Measurements from ENCODE around the gene CLTRN. TPM values are rescaled to one million over a fixed set of nuclear protein-coding genes. Genes with fewer than 3 reads are reported as not detected.
"Not testable (repeated sequence)": the region's sequence is repeated elsewhere in the genome, so short reads cannot be mapped to it uniquely, and the experiment has no call there.

Gene CLTRN
- total and polyA plus RNA-seq, 9 donors, result 0.13 to 0.53 (median 0.38) TPM

- H3K27me3 ChIP-seq (ENCODE audit: control insufficient read depth, insufficient read depth, low read length), result peaks cover 44% of the 10 kb centered on the region
- not testable (repeated sequence) for H3K4me3 ChIP-seq (ENCODE audit: low read length); H3K9me3 ChIP-seq (replicated peaks; ENCODE audit: control insufficient read depth, low read depth, low read length); DNase-seq; H3K4me1 ChIP-seq (ENCODE audit: control insufficient read depth, insufficient read depth, low read length); H3K27ac ChIP-seq (ENCODE audit: low read length); H3K36me3 ChIP-seq (ENCODE audit: control insufficient read depth, insufficient read depth, low read length)
- WGBS (ENCODE audit: insufficient coverage), result 80% methylated on average over 1 of the region's 6 CpGs
These were observed 9.8 kb downstream of the CLTRN start for GRCh38 chrX:15654804-15655203.

GRCh38 chrX:15653961-15654360, 10.6 kb downstream of the CLTRN start:
- no peaks in the 10 kb centered on the region for H3K9me3 ChIP-seq (replicated peaks; ENCODE audit: control insufficient read depth, low read depth, low read length)
- 71% methylated on average over 2 of the region's 5 CpGs for WGBS (ENCODE audit: insufficient coverage)
- no peak overlapping the region for H3K4me3 ChIP-seq (ENCODE audit: low read length)
- peaks cover 44% of the 10 kb centered on the region for H3K27me3 ChIP-seq (ENCODE audit: control insufficient read depth, insufficient read depth, low read length)
- H3K4me1 ChIP-seq (ENCODE audit: control insufficient read depth, insufficient read depth, low read length), result no peaks in the 10 kb centered on the region
- H3K27ac ChIP-seq (ENCODE audit: low read length), result no peak overlapping the region
- no peaks in the 10 kb centered on the region for H3K36me3 ChIP-seq (ENCODE audit: control insufficient read depth, insufficient read depth, low read length)
- DNase-seq, result no peak

GRCh38 chrX:15647510-15647909, 17.1 kb downstream of the CLTRN start:
- not testable (repeated sequence) for H3K4me3 ChIP-seq (ENCODE audit: low read length); H3K9me3 ChIP-seq (replicated peaks; ENCODE audit: control insufficient read depth, low read depth, low read length); H3K4me1 ChIP-seq (ENCODE audit: control insufficient read depth, insufficient read depth, low read length); H3K36me3 ChIP-seq (ENCODE audit: control insufficient read depth, insufficient read depth, low read length); DNase-seq; H3K27ac ChIP-seq (ENCODE audit: low read length)
- no CpG with 5 or more reads among the region's 5 CpGs for WGBS (ENCODE audit: insufficient coverage)
- peaks cover 18% of the 10 kb centered on the region for H3K27me3 ChIP-seq (ENCODE audit: control insufficient read depth, insufficient read depth, low read length)

- no peaks in the 10 kb centered on the region for H3K4me1 ChIP-seq (ENCODE audit: control insufficient read depth, insufficient read depth, low read length)
- no peak overlapping the region for H3K4me3 ChIP-seq (ENCODE audit: low read length)
- H3K27ac ChIP-seq (ENCODE audit: low read length), result no peak overlapping the region
- DNase-seq, result no peak
- H3K36me3 ChIP-seq (ENCODE audit: control insufficient read depth, insufficient read depth, low read length), result no peaks in the 10 kb centered on the region
- peaks cover 20% of the 10 kb centered on the region for H3K27me3 ChIP-seq (ENCODE audit: control insufficient read depth, insufficient read depth, low read length)
- H3K9me3 ChIP-seq (replicated peaks; ENCODE audit: control insufficient read depth, low read depth, low read length), result no peaks in the 10 kb centered on the region
- 86% methylated on average over 27 of the region's 27 CpGs for WGBS (ENCODE audit: insufficient coverage)
These were observed 18.1 kb downstream of the CLTRN start for GRCh38 chrX:15646543-15646942.

GRCh38 chrX:15646031-15646430, 18.6 kb downstream of the CLTRN start:
- H3K9me3 ChIP-seq (replicated peaks; ENCODE audit: control insufficient read depth, low read depth, low read length), result no peaks in the 10 kb centered on the region
- no peak overlapping the region for H3K4me3 ChIP-seq (ENCODE audit: low read length)
- H3K27me3 ChIP-seq (ENCODE audit: control insufficient read depth, insufficient read depth, low read length), result peaks cover 22% of the 10 kb centered on the region
- H3K4me1 ChIP-seq (ENCODE audit: control insufficient read depth, insufficient read depth, low read length), result no peaks in the 10 kb centered on the region
- 84% methylated on average over 15 of the region's 15 CpGs for WGBS (ENCODE audit: insufficient coverage)
- no peaks in the 10 kb centered on the region for H3K36me3 ChIP-seq (ENCODE audit: control insufficient read depth, insufficient read depth, low read length)
- H3K27ac ChIP-seq (ENCODE audit: low read length), result no peak overlapping the region
- DNase-seq, result no peak

GRCh38 chrX:15645266-15645665, 19.3 kb downstream of the CLTRN start:
- DNase-seq, result no peak
- H3K36me3 ChIP-seq (ENCODE audit: control insufficient read depth, insufficient read depth, low read length), result no peaks in the 10 kb centered on the region
- H3K9me3 ChIP-seq (replicated peaks; ENCODE audit: control insufficient read depth, low read depth, low read length), result no peaks in the 10 kb centered on the region
- peaks cover 22% of the 10 kb centered on the region for H3K27me3 ChIP-seq (ENCODE audit: control insufficient read depth, insufficient read depth, low read length)
- H3K4me3 ChIP-seq (ENCODE audit: low read length), result no peak overlapping the region
- no peaks in the 10 kb centered on the region for H3K4me1 ChIP-seq (ENCODE audit: control insufficient read depth, insufficient read depth, low read length)
- WGBS (ENCODE audit: insufficient coverage), result 73% methylated on average over 2 of the region's 3 CpGs
- no peak overlapping the region for H3K27ac ChIP-seq (ENCODE audit: low read length)

GRCh38 chrX:15644560-15644872, 20.1 kb downstream of the CLTRN start:
- H3K9me3 ChIP-seq (replicated peaks; ENCODE audit: control insufficient read depth, low read depth, low read length), result no peaks in the 10 kb centered on the region
- no peaks in the 10 kb centered on the region for H3K4me1 ChIP-seq (ENCODE audit: control insufficient read depth, insufficient read depth, low read length)
- H3K27me3 ChIP-seq (ENCODE audit: control insufficient read depth, insufficient read depth, low read length), result peaks cover 28% of the 10 kb centered on the region
- no peaks in the 10 kb centered on the region for H3K36me3 ChIP-seq (ENCODE audit: control insufficient read depth, insufficient read depth, low read length)
- DNase-seq, result no peak
- H3K27ac ChIP-seq (ENCODE audit: low read length), result no peak overlapping the region
- whole genome bisulfite sequencing (ENCODE audit: insufficient coverage), result no CpG with 5 or more reads among the region's 1 CpG
- H3K4me3 ChIP-seq (ENCODE audit: low read length), result no peak overlapping the region

- Histone ChIP-seq H3K4me1 (ENCODE audit: control insufficient read depth, insufficient read depth, low read length) (no peaks in the 10 kb centered on the region), H3K4me3 (ENCODE audit: low read length) (no peak overlapping the region), H3K27me3 (ENCODE audit: control insufficient read depth, insufficient read depth, low read length) (peaks cover 28% of the 10 kb centered on the region), H3K36me3 (ENCODE audit: control insufficient read depth, insufficient read depth, low read length) (no peaks in the 10 kb centered on the region), H3K9me3 (replicated peaks; ENCODE audit: control insufficient read depth, low read depth, low read length) (no peaks in the 10 kb centered on the region), H3K27ac (ENCODE audit: low read length) (no peak overlapping the region)
- DNase-seq, result no peak
- no CpG with 5 or more reads among the region's 7 CpGs for WGBS (ENCODE audit: insufficient coverage)
These were observed 20.6 kb downstream of the CLTRN start for GRCh38 chrX:15643786-15644559.

- Histone ChIP-seq H3K27ac (ENCODE audit: low read length) (no peak overlapping the region), H3K4me1 (ENCODE audit: control insufficient read depth, insufficient read depth, low read length) (no peaks in the 10 kb centered on the region), H3K36me3 (ENCODE audit: control insufficient read depth, insufficient read depth, low read length) (no peaks in the 10 kb centered on the region), H3K4me3 (ENCODE audit: low read length) (no peak overlapping the region), H3K27me3 (ENCODE audit: control insufficient read depth, insufficient read depth, low read length) (peaks cover 13% of the 10 kb centered on the region), H3K9me3 (replicated peaks; ENCODE audit: control insufficient read depth, low read depth, low read length) (no peaks in the 10 kb centered on the region)
- DNase-seq, result no peak
These were observed 33.0 kb downstream of the CLTRN start for GRCh38 chrX:15631637-15632036.

- whole genome bisulfite sequencing (ENCODE audit: insufficient coverage), result no CpG with 5 or more reads among the region's 1 CpG
- Histone ChIP-seq H3K4me1 (ENCODE audit: control insufficient read depth, insufficient read depth, low read length) (no peaks in the 10 kb centered on the region), H3K9me3 (replicated peaks; ENCODE audit: control insufficient read depth, low read depth, low read length) (no peaks in the 10 kb centered on the region), H3K27ac (ENCODE audit: low read length) (no peak overlapping the region), H3K36me3 (ENCODE audit: control insufficient read depth, insufficient read depth, low read length) (no peaks in the 10 kb centered on the region), H3K4me3 (ENCODE audit: low read length) (no peak overlapping the region), H3K27me3 (ENCODE audit: control insufficient read depth, insufficient read depth, low read length) (peaks cover 19% of the 10 kb centered on the region)
- peak; percentile 1 for DNase-seq
These were observed 41.6 kb downstream of the CLTRN start for GRCh38 chrX:15623054-15623453.

Measured in muscle of leg (tissue), 11 donors.